Colonic mucosa (tissue), 4 donors: ENCODE results near the gene VSNL1. TPM values are rescaled to one million over a fixed set of nuclear protein-coding genes. Genes with fewer than 3 reads are reported as not detected.

Experiments
- DNase-seq: peaks from one replicate; pipeline ENCODE4 v3.0.0-alpha.2; 2020
- H3K27ac ChIP-seq: fragments of 200-600 bp; one replicate; pipeline ENCODE4 v1.8.0; 2021
- H3K27me3 ChIP-seq: fragments of 200-600 bp; one replicate; pipeline ENCODE4 v1.8.0; 2021
- H3K36me3 ChIP-seq: fragments of 200-600 bp; one replicate; pipeline ENCODE4 v1.8.0; 2021
- H3K4me1 ChIP-seq: fragments of 200-600 bp; one replicate; pipeline ENCODE4 v1.8.0; 2021; ENCODE audit warnings: mild to moderate bottlenecking
- H3K4me3 ChIP-seq: fragments of 200-600 bp; one replicate; pipeline ENCODE4 v1.8.0; 2021
- H3K9ac ChIP-seq, 2 donors: one replicate each; pipeline ENCODE4 v1.7.0; 2013; ENCODE audit warnings: control low read depth in 2 of 2, low read depth in 2 of 2, low read length in 2 of 2
- H3K9me3 ChIP-seq: fragments of 200-600 bp; one replicate; pipeline ENCODE4 v1.8.0; 2021
- intact Hi-C: fragments of 100-400 bp; cut with DNase I; formaldehyde crosslinking; loops from one replicate; pipeline ENCODE4 v1.14.1; 2022
- total RNA-seq, 2 donors: library from RNA; stranded (reverse); fragmentation: NEBNext Ultra II Directional in 1 of 2; extraction: Animal tissue kit (Norgen Biotek cat#: 25700) in 1 of 2; gene quantifications; one replicate each; pipeline ENCODE4 v1.2.1, GENCODE V29; 2021
- TF ChIP-seq, protein P1 (sequence below): fragments of 200-600 bp; IDR thresholded peaks from one replicate; pipeline ENCODE4 v1.8.0; 2022; ENCODE audit warnings: antibody characterized with exemption, mild to moderate bottlenecking
- donor health status: healthy.
- donor health status: DM: no; HTN: no; CAD: no.
- donor health status: DM: no; HTN: no; CAD: no.

VSNL1 gene
- total RNA-seq, 2 donors from 2014 or later = 7.4 to 8.1 TPM

DNA sequence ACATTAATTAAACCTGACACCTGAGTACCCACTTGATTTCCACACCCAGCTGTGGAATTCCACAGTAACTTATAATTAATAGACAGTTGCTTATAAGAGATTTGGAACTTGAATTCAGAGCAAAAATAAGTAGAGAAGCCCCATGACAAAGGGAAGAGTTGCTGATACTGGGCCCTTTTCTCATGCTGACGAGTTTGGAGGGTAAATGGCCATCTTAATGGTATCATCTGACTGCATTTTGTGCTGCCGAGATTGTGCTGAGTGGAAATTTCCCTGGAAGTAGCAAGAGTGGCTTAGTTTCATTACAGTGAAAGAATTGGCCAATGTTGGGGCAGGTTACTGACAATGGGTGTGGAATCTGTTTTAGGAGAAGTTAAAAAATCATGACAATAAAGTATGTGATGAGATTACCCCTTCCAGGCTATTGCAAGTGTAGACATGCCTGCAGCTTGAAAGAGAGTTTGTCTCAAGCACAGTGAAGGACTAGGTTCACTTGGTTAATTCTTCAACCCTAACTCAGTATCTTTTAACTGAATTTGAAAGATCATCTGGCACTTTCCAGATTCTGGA, 49.9 kb downstream of the VSNL1 start:
- TF ChIP-seq, protein P1, sequence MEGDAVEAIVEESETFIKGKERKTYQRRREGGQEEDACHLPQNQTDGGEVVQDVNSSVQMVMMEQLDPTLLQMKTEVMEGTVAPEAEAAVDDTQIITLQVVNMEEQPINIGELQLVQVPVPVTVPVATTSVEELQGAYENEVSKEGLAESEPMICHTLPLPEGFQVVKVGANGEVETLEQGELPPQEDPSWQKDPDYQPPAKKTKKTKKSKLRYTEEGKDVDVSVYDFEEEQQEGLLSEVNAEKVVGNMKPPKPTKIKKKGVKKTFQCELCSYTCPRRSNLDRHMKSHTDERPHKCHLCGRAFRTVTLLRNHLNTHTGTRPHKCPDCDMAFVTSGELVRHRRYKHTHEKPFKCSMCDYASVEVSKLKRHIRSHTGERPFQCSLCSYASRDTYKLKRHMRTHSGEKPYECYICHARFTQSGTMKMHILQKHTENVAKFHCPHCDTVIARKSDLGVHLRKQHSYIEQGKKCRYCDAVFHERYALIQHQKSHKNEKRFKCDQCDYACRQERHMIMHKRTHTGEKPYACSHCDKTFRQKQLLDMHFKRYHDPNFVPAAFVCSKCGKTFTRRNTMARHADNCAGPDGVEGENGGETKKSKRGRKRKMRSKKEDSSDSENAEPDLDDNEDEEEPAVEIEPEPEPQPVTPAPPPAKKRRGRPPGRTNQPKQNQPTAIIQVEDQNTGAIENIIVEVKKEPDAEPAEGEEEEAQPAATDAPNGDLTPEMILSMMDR = no peak
- Histone ChIP-seq H3K36me3 (no peaks in the 10 kb centered on the region), H3K4me1 (no peaks in the 10 kb centered on the region), H3K27me3 (no peaks in the 10 kb centered on the region), H3K27ac (no peak overlapping the region), H3K4me3 (no peak overlapping the region), H3K9me3 (no peaks in the 10 kb centered on the region), H3K9ac (no peak overlapping the region)
- intact Hi-C loops = no loop called here
- no peak for DNase-seq

DNA sequence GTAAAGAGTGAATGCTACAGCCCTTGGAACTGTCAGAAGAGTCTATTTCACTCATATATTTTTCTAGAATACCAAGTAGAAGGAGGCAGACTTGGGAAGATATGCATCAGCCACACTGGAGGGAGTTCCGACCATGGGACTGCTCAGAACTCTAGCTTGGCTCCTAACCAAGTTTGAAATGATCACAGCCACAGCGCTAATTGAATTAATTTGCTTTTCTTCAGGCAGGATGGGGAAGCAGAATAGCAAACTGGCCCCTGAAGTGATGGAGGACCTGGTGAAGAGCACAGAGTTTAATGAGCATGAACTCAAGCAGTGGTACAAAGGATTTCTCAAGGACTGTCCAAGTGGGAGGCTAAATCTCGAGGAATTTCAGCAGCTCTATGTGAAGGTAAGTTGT, 51.4 kb downstream of the VSNL1 start:
- Histone ChIP-seq H3K4me3 (no peak overlapping the region), H3K36me3 (no peaks in the 10 kb centered on the region), H3K9ac (no peak overlapping the region), H3K4me1 (no peaks in the 10 kb centered on the region), H3K27ac (no peak overlapping the region), H3K27me3 (no peaks in the 10 kb centered on the region), H3K9me3 (no peaks in the 10 kb centered on the region)
- DNase-seq = no peak
- TF ChIP-seq, protein P1 = no peak
- intact Hi-C loops = no loop called here

DNA sequence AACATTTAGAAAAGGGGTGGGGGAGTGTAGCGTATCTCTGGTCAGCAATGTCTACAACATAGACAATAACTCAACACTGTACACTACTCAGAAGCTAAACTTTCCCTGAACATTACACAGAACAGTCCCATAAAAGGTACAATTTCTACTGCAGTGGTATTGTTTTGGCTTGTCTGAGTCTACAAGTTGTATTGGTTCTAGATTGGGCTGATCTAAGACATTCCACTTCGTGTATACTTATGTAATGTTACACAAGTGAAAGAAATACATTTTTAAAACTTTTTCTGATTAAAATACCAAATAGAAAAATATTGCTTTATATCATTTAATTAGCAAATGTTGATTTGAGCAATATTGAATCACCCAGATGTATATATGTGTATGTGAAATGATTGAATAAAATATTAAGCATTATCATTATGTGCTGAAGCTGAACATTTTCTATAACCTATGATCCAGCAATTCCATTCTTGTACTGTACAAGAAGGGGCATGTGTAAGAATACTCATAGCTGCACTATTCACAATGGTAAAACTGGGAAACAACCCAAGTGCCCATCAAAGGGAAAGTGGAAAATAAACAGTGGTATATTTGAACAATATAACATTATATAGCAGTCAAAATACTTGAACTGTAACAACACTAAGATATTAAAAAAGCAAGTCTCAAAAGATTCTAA, 52.4 kb downstream of the VSNL1 start:
- no peaks in the 10 kb centered on the region for H3K27me3 ChIP-seq
- intact Hi-C loops = no loop called here
- H3K27ac ChIP-seq = no peak overlapping the region
- no peaks in the 10 kb centered on the region for H3K36me3 ChIP-seq
- no peak for DNase-seq
- no peaks in the 10 kb centered on the region for H3K4me1 ChIP-seq
- H3K9ac ChIP-seq = no peak overlapping the region
- TF ChIP-seq, protein P1 = no peak
- no peaks in the 10 kb centered on the region for H3K9me3 ChIP-seq
- no peak overlapping the region for H3K4me3 ChIP-seq

DNA sequence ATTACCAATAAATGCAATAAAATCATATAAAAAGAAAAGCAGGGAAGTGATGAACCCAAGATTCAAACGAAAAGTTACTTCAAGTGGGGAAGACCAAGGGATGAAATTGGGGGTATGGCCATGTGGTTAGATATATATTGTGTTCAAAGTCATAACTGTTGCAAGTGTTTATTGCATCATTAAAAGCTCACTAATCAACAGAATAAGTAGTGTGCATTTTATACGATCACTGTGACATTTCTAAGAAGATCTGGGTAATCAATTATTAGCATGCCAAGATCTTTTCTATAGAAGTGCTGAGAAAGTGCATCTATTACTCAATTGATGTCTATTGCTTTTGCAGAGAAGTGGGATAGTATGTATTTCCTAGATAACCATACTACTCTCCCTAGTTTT, 52.9 kb downstream of the VSNL1 start:
- no peaks in the 10 kb centered on the region for H3K36me3 ChIP-seq
- H3K27ac ChIP-seq = no peak overlapping the region
- DNase-seq = no peak
- no peaks in the 10 kb centered on the region for H3K27me3 ChIP-seq
- H3K9me3 ChIP-seq = no peaks in the 10 kb centered on the region
- intact Hi-C loops = no loop called here
- no peak overlapping the region for H3K4me3 ChIP-seq
- no peaks in the 10 kb centered on the region for H3K4me1 ChIP-seq
- TF ChIP-seq, protein P1 = no peak
- no peak overlapping the region for H3K9ac ChIP-seq

DNA sequence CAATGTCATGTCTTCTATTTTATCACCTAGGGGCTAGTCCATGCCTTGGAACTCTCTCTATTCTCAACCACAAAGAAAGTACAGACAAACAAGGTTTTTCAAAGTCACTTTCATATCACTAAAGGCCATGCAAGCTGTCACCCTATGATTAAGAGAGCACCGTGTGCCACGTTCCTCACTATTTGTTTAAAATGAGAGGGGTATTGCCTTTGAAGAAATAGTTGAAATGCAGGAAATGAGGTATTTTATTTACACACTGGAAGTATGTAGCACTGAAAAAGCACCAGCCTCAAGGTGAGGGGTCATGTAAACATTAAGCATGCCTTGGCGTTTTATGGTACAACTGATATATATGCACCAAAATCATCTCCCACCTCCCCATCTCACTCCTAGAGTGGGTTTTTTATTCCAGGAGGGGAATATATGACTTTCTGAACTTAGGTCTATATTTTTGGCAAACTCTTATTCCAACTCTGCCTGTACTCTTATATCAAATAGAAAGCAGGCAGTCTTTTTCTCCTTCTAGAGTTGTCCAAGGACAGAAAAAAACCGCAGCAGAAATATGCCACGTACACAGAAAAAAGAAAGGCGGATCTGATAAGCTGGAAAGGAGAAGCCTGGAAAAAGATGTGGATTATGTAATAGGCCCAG, 53.5 kb downstream of the VSNL1 start:
- no peak overlapping the region for H3K27ac ChIP-seq
- TF ChIP-seq, protein P1 = no peak
- no peak overlapping the region for H3K4me3 ChIP-seq
- no peak for DNase-seq
- no peak overlapping the region for H3K9ac ChIP-seq
- no peaks in the 10 kb centered on the region for H3K9me3 ChIP-seq
- H3K27me3 ChIP-seq = no peaks in the 10 kb centered on the region
- H3K4me1 ChIP-seq = no peaks in the 10 kb centered on the region
- intact Hi-C loops = no loop called here
- H3K36me3 ChIP-seq = no peaks in the 10 kb centered on the region
